PC-9 (cell line): ENCODE measurements around the gene ARRDC1.

Experiments
- CTCF ChIP-seq: fragments of 200-600 bp; sonication (generic); conservative IDR thresholded peaks from 2 replicates; pipeline ENCODE4 v1.6.1; 2017; ENCODE audit warnings: mixed run types, antibody characterized with exemption, mild to moderate bottlenecking, moderate library complexity
- EZH2 ChIP-seq: fragments of 200-600 bp; sonication (generic); IDR thresholded peaks from 2 replicates; pipeline ENCODE4 v1.8.0; 2017; ENCODE audit warnings: antibody characterized with exemption, low read depth

- TF ChIP-seq CTCF (no peak), EZH2 (no peak)
Measured at GRCh38 chr9:137570566-137570965, 34.9 kb upstream of the ARRDC1 start.
